Measurements from ENCODE around the gene SLC39A11.
"Not testable (repeated sequence)": the region's sequence is repeated elsewhere in the genome, so short reads cannot be mapped to it uniquely, and the experiment has no call there.

- TF ChIP-seq CTCF, POLR2A (IDR thresholded peaks at IDR 0.05): not testable (repeated sequence)
Observed at GRCh38 chr17:73067699-73068098, 24.8 kb downstream of the SLC39A11 start.

Measured in body of pancreas (tissue), 4 donors.